ENCODE measurements around the gene TENM3.

DNA sequence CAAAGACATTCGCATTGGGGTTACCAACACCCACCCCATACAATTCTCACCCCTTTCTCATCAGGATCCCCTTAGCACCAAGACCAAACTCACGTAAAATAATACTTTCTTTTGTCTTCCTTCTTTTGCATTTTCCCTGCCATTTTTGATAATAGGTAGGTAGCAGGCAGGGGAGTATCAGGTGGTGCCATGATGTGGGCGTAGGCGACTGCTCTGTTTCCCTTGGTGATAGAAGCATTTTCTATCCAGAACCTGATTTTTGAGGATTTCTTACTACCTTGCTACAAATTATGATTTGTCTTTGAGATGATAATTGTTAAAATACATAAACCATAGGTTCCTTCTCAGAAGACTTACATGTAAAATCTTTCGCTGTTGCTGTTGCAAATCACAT lies 523.7 kb downstream of the TENM3 start:
- TF ChIP-seq CTCF (IDR thresholded peaks at IDR 0.05; ENCODE audit: control extremely low read depth in 1 of 3, insufficient read depth in 1 of 3, low read depth in 1 of 3, low read length in 3 of 3) (no peak), POLR2A (IDR thresholded peaks at IDR 0.05; ENCODE audit: control extremely low read depth in 1 of 2, low read depth in 2 of 2, low read length in 2 of 2) (no peak), PHF8 (conservative IDR thresholded peaks at IDR 0.05; ENCODE audit: low read depth, low read length) (no peak), KDM4A (IDR thresholded peaks at IDR 0.05; ENCODE audit: low read depth, low read length, severe bottlenecking) (no peak), POLR2AphosphoS5 (IDR thresholded peaks at IDR 0.05; ENCODE audit: low read depth, low read length) (no peak), RFX5 (IDR thresholded peaks at IDR 0.05; ENCODE audit: borderline replicate concordance, low read depth, low read length) (no peak), RBBP5 (IDR thresholded peaks at IDR 0.05; ENCODE audit: borderline replicate concordance, low read depth, low read length) (no peak)
